Endothelial cell of umbilical vein (primary cell): Measurements from ENCODE around the gene SNRNP35.

Experiments used
- CTCF ChIP-seq, 2 donors: IDR thresholded peaks; 1 replicate in 1 of 2; 2 replicates in 1 of 2; pipeline ENCODE4 v1.5.1; 2011; ENCODE audit warnings: low read length in 2 of 2, mild to moderate bottlenecking in 2 of 2, moderate library complexity in 2 of 2, control low read depth in 1 of 2, inconsistent platforms in 1 of 2, low read depth in 1 of 2; ENCODE audit not compliant: insufficient read depth in 1 of 2; ENCODE audit errors: extremely low read depth in 1 of 2
- MYC ChIP-seq: IDR thresholded peaks from one replicate; pipeline ENCODE4 v1.6.1; 2011; ENCODE audit warnings: mild to moderate bottlenecking, low read depth, low read length
- POLR2A ChIP-seq: IDR thresholded peaks from 2 replicates; pipeline ENCODE4 v1.6.1; 2012; ENCODE audit warnings: low read depth, mild to moderate bottlenecking, control low read depth, low read length
- POLR2AphosphoS5 ChIP-seq: IDR thresholded peaks from 2 replicates; pipeline ENCODE4 v1.6.1; 2012; ENCODE audit warnings: low read depth, mild to moderate bottlenecking, control low read depth, low read length, moderate library complexity; ENCODE audit not compliant: insufficient read depth

DNA sequence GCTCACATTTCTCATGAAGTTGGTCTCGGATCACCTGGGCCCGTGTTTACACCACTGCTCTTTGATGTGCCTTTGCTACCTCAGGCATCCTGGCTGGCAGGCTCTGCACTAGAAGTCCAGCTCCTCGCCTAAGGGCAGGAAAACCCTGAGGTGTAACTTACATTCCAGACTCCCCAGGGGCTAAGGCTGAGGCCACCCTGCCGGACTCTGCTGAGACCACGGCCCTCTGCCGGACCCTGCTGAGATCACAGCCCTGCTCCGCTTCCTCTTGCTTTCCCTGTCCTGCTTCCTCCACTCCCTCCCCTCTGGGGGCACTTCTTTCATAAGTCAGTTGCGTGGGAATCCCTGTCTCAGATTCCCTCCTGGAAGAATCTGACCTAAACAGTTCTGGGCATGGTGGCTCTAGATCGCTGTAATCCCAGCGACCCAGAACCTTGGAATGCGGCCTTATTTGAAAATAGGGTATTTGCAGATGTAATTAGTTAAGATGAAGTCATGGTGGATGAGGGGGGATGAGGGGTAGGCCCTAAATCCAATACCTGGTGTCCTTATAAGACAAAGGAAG lies 58.4 kb downstream of the SNRNP35 start:
- no peak for TF ChIP-seq MYC
- TF ChIP-seq POLR2A = no peak
- peak in 1 of 2 donors; percentile 37 for TF ChIP-seq CTCF (IDR thresholded peaks at IDR 0.05; ENCODE audit: extremely low read depth in 1 of 2, insufficient read depth in 1 of 2, low read depth in 1 of 2, low read length in 2 of 2)
- no peak for TF ChIP-seq POLR2AphosphoS5
